Measurements from ENCODE around the gene FBN3.

FBN3 gene

GRCh38 chr19:8150998-8151766 lies 1.8 kb upstream of the FBN3 start:
- H2AFZ ChIP-seq (ENCODE audit: low read length) = no peak overlapping the region
- H3K9ac ChIP-seq (ENCODE audit: low read depth, low read length, poor library complexity, severe bottlenecking) = no peak overlapping the region
- no peaks in the 10 kb centered on the region for H3K27me3 ChIP-seq (ENCODE audit: insufficient read depth, low read length, poor library complexity, severe bottlenecking)
- no peaks in the 10 kb centered on the region for H3K36me3 ChIP-seq (ENCODE audit: insufficient read depth, low read length)
- no peak overlapping the region for H3K4me2 ChIP-seq (ENCODE audit: low read depth, low read length, poor library complexity, severe bottlenecking)
- no peaks in the 10 kb centered on the region for H3K79me2 ChIP-seq (ENCODE audit: insufficient read depth, low read length)
- no peaks in the 10 kb centered on the region for H4K20me1 ChIP-seq (ENCODE audit: insufficient read depth, low read length, poor library complexity, severe bottlenecking)
- H3K4me3 ChIP-seq (ENCODE audit: low read length, poor library complexity, severe bottlenecking) = no peak overlapping the region
- no peaks in the 10 kb centered on the region for H3K9me2 ChIP-seq (replicated peaks; ENCODE audit: low read depth, low read length)
- H3K4me1 ChIP-seq (ENCODE audit: insufficient read depth, low read length, poor library complexity, severe bottlenecking) = no peaks in the 10 kb centered on the region
- H3F3A ChIP-seq (ENCODE audit: low read depth) = no peaks in the 10 kb centered on the region
- H3K9me3 ChIP-seq (ENCODE audit: insufficient read depth, low read depth, low read length) = no peaks in the 10 kb centered on the region
- no peak for TF ChIP-seq EZH2phosphoT487 (IDR thresholded peaks at IDR 0.05; ENCODE audit: borderline replicate concordance)
- no peak for TF ChIP-seq CTCF (conservative IDR thresholded peaks at IDR 0.05; ENCODE audit: low read length)

GRCh38 chr19:8150178-8150865 lies 930 bp upstream of the FBN3 start:
- Histone ChIP-seq H3K4me1 (ENCODE audit: insufficient read depth, low read length, poor library complexity, severe bottlenecking) (no peaks in the 10 kb centered on the region), H3K9me3 (ENCODE audit: insufficient read depth, low read depth, low read length) (no peaks in the 10 kb centered on the region), H3K4me3 (ENCODE audit: low read length, poor library complexity, severe bottlenecking) (no peak overlapping the region), H3F3A (ENCODE audit: low read depth) (no peaks in the 10 kb centered on the region), H3K79me2 (ENCODE audit: insufficient read depth, low read length) (no peaks in the 10 kb centered on the region), H3K9ac (ENCODE audit: low read depth, low read length, poor library complexity, severe bottlenecking) (no peak overlapping the region), H3K27me3 (ENCODE audit: insufficient read depth, low read length, poor library complexity, severe bottlenecking) (no peaks in the 10 kb centered on the region), H3K36me3 (ENCODE audit: insufficient read depth, low read length) (no peaks in the 10 kb centered on the region), H3K4me2 (ENCODE audit: low read depth, low read length, poor library complexity, severe bottlenecking) (no peak overlapping the region), H4K20me1 (ENCODE audit: insufficient read depth, low read length, poor library complexity, severe bottlenecking) (no peaks in the 10 kb centered on the region), H3K9me2 (replicated peaks; ENCODE audit: low read depth, low read length) (no peaks in the 10 kb centered on the region), H2AFZ (ENCODE audit: low read length) (no peak overlapping the region)
- no peak for TF ChIP-seq EZH2phosphoT487 (IDR thresholded peaks at IDR 0.05; ENCODE audit: borderline replicate concordance)
- TF ChIP-seq CTCF (conservative IDR thresholded peaks at IDR 0.05; ENCODE audit: low read length) = no peak

- H3K27me3 ChIP-seq (ENCODE audit: insufficient read depth, low read length, poor library complexity, severe bottlenecking) = no peaks in the 10 kb centered on the region
- no peaks in the 10 kb centered on the region for H3K9me2 ChIP-seq (replicated peaks; ENCODE audit: low read depth, low read length)
- H3F3A ChIP-seq (ENCODE audit: low read depth) = no peaks in the 10 kb centered on the region
- H3K9me3 ChIP-seq (ENCODE audit: insufficient read depth, low read depth, low read length) = no peaks in the 10 kb centered on the region
- H3K4me3 ChIP-seq (ENCODE audit: low read length, poor library complexity, severe bottlenecking) = no peak overlapping the region
- H3K9ac ChIP-seq (ENCODE audit: low read depth, low read length, poor library complexity, severe bottlenecking) = no peak overlapping the region
- no peaks in the 10 kb centered on the region for H3K79me2 ChIP-seq (ENCODE audit: insufficient read depth, low read length)
- H2AFZ ChIP-seq (ENCODE audit: low read length) = no peak overlapping the region
- H3K4me2 ChIP-seq (ENCODE audit: low read depth, low read length, poor library complexity, severe bottlenecking) = no peak overlapping the region
- no peaks in the 10 kb centered on the region for H3K4me1 ChIP-seq (ENCODE audit: insufficient read depth, low read length, poor library complexity, severe bottlenecking)
- no peak for TF ChIP-seq CTCF (conservative IDR thresholded peaks at IDR 0.05; ENCODE audit: low read length)
- TF ChIP-seq EZH2phosphoT487 (IDR thresholded peaks at IDR 0.05; ENCODE audit: borderline replicate concordance) = no peak
- no peaks in the 10 kb centered on the region for H4K20me1 ChIP-seq (ENCODE audit: insufficient read depth, low read length, poor library complexity, severe bottlenecking)
- no peaks in the 10 kb centered on the region for H3K36me3 ChIP-seq (ENCODE audit: insufficient read depth, low read length)
Observed at GRCh38 chr19:8148410-8149260, 757 bp downstream of the FBN3 start.

All from Loucy (cell line).